CD4-positive, alpha-beta T cell treated with Interleukin-6 for 4 hours (primary cell): ENCODE data around the gene LRRFIP2.
"Not testable (repeated sequence)": the region's sequence is repeated elsewhere in the genome, so short reads cannot be mapped to it uniquely, and the experiment has no call there.

Source experiments
- DNase-seq: peaks from one replicate; pipeline ENCODE4 v3.0.0-alpha.2; 2020; ENCODE audit warnings: mixed read lengths

LRRFIP2 gene

DNA sequence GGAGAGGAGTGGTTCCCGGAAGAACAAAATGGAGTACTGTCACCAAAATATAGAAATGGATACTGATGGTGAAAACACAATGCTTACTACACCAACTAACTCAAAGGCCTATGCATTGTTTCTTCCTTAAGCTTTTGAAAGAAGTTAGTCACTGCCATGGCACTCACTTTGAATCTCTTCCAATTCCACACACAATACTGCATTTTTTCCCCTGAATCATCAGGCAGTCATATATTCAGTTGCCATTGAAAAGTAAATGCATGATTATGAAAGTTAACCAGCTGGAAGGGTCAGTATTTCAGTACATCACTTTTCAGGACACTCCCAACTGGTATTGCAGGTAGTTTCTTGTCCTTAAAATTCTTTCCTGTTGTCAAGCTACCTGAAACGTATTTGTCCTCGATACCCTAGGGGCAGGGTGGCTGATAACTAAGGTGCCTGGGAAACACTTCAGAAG lies 9.0 kb upstream of the LRRFIP2 start:
- no peak for DNase-seq

DNA sequence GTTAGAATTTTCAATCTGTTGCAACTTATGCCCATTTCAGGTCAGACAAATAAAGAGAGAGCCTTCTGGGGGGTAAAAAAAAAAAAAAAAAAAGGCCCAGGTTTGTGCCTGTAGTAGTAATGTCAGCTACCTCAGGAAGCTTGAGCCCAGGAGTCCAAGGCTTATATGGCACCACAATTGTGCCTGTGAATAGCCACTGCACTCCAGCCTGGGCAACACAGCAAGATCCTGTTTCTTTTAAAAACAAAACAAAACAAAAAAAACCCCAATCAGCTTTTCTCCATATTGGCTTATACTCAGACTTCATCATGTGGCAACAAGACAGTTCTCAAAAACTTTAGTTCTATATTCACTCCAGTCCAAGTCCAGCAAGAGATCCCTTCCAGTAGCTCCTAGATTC lies 8.4 kb upstream of the LRRFIP2 start:
- no peak for DNase-seq

DNA sequence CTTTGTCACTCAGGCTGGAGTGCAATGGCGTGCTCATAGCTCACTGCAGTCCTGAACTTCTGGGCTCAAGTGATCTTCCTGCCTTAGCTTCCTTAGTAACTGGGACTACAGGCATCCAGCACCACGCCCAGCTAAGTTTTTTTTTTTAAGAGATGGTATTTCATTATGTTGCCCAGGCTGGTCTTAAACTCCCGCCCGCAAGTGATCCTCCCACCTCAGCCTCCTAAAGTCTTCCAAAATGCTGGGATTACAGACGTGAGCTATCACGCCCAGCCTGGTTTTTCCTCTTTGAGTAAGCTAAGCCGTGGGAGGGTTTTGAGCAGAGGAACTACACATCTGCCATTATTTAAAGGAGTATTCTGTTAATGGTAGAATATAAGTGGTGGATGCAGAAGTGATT lies 7.4 kb upstream of the LRRFIP2 start:
- DNase-seq: no peak

DNA sequence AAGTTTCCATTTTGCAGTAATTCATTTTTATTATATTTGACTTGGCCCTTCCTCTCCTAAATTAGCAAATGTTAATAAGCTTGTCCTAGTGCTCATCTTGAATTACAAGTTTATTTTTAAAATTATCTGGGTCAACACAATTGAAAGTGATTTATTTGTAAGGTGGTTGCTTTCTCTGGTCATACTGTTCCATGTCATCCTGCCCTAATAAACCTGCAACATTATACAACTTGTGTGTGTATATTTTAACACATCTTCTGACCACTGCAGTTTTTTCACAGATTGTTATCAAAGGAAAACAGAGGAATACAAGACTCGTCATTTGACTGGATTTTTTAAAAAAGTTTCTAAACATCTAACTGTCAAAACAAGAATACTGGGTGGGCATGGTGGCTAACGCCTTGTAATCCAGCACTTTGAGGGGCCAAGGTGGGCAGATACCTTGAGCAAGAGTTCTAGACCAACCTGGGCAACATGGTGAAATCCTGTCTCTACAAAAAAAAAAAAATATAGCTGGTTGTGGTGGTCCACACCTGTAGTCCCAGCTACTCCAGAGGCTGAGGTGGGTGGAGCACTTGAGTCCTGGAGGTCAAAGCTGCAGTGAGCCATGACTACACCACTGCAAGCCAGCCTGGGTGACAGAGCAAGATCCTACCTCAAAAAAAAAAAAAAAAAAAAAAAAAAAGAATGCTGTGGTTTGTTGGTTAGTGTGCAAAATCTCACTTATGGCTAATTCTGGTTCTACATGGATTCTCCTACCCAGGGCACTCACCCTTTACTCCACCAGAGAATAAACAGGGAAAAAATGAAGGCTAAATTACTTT lies 5.0 kb upstream of the LRRFIP2 start:
- no peak for DNase-seq

DNA sequence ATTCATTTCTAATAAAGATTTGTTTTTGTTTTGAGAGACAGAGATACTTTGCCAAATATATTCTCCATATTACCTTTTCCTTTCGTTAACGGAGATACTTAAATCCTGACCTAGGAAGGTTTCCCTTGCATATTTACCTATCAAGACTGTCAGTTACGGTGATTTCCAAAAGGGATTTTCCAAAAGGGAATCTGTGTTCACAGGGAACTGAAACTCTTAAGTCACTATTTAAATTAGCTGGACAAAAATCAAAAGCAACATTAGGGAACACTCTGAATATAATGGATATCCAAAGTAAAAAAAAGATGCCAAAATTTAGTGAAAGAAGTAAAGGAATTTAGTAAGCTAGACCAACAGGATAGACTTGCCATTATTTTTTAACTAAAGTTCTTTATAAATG lies 576 bp downstream of the LRRFIP2 start:
- no peak for DNase-seq

DNA sequence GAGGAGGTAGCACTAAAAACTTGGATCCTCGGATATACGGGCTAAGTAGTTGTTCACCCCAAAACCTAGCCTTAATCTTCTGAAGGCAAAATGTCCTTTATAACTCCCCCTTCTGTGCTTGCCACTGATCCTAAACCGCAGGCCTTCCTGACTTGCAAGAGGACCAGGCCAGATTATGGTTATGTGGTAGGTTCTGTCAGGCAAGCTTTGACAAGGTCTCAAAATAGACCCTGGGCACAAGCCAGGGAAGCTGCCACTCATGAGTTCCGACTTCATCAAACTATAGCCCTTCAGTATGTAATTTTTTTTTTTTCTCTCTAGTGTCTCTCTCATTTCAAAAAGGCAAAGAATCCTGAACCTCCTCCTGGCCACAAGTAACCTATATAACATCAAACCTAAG lies 3.2 kb downstream of the LRRFIP2 start:
- DNase-seq: no peak

DNA sequence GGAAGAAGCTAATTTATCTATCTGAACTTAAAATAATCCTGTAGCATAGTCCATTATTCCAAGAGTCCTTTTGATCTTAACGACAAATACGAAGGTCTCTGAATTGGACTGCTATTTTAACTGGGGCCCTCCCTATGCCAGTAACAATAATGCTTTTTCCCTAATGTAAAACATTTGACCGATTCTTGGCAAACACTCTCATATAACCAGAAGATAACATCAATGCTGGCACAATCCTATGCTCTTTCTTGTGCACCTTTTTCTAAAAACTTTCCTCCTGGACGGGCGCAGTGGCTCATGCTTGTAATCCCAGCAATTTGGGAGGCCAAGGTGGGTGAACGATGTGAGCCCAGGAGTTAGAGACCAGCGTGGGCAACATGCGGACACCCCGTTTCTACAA lies 3.9 kb downstream of the LRRFIP2 start:
- no peak for DNase-seq

DNA sequence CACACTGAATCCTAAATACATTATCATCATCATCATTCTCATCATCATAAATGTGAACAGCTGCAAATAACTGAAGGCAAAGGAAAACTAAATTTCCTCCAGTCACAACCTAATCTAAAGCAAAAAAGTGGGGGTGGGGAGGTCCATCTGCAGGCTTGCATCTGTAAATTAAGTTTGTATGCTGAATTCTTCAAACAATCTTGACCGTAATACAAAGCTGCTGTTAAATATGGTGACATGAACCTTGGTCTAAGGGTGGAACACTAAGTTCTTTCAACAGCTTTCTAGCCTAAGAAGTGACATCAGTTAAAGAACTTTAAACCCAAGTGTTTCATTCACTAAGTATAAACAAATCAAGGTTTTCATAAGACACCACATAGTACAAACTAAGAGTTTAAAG lies 4.3 kb downstream of the LRRFIP2 start:
- no peak for DNase-seq

DNA sequence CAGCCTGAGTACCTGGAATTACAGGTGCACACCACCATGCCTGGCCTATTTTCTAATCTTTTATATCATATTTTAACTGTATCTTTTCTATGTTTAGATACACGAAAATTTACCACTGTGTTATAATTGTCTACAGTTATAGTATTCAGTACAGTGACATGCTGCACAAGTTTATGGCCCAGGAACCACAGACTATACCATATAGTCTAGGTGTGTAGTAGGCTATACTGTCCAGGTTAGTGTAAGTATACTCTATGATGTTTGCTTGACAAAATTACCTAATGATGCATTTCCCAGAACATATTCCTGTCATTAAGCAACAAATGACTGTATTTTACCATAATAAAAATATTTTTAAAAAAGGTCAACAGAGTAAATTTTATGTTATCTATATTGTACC lies 5.5 kb downstream of the LRRFIP2 start:
- DNase-seq: no peak

DNA sequence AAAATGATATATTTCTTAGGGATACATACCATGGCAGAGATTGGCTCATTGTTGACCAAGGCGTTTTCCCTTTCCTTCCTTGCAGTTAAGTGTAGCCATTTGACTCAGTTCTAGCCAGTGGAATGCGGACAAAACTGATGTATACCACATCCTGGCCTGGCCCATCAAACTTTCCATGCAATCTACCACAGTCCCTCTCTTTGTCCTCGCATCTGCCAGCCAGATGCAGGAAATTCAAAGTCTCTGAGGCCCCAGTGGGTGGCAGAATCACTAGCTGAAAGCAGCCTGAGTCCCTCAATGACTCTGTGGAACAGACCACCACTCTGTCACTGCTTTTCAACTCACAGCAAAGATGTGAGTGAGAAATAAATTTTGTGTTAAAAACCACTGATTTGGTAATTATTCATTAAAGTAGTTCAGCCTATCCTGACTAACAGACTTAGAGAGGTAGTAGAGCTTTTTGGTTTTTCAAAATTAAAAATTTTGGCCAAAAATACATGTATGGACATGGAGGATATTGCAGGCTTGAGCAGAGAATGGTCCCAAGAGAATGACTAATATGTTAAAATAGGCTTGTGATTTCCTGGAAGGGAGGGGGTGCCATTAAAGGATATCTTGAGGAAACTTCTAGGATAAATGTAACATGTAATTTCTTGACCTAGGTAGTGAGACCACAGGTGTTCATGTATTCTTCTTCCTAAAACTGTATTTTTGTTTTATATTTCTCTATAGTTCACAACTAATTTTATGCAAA lies 10.9 kb downstream of the LRRFIP2 start:
- DNase-seq: no peak

DNA sequence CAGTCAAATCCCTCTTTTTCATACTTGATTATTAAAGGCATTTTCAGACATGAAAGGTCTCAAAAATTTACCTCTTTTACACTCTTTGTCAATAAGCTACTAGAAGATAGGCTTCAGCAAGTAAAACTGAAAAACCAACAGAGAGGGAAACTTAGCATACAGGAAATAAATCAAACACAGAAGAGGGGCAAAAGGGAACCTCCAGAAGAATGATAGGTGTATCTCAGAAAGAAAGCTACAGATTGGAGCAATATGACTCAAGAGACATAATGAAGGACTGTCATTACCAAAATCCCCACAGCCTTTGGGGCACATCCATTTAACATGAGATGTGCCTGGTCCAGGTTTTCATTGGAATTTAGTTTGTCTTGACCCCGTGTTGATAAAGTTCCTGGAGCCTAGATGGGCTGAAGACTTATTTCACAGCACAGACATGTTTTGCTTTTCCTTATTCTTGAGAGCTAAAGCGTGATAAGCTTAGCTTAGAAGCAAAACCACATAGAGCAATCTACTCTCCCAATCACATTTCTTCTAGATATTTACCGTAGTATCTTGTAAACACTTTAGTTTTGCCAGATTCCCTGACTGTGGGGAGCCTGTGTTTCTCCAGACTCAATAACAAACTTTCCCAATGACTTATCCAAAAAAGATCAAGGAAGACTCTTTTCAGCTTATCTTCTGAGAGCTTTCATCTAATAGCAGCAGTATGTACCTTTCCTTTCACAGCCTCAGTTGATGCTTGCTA lies 11.7 kb downstream of the LRRFIP2 start:
- DNase-seq: no peak

DNA sequence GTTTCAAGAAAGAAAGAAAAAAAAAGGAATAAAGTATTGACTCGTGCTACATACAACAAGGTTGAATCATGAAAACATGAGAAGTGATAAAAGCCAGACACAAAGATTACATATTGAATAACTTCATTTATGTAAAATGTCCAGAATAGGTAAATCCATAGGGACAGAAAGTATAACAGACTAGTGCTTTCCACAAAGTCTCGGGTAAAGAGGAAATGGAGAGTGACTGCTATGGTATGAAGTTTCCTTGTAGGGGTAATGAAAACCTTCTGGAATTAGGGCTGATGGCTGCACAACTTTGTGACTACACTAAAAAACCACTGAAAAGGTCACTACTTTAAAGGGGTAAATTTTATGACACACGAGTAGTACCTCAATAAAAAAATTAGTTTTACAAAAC lies 13.0 kb downstream of the LRRFIP2 start:
- DNase-seq: no peak

DNA sequence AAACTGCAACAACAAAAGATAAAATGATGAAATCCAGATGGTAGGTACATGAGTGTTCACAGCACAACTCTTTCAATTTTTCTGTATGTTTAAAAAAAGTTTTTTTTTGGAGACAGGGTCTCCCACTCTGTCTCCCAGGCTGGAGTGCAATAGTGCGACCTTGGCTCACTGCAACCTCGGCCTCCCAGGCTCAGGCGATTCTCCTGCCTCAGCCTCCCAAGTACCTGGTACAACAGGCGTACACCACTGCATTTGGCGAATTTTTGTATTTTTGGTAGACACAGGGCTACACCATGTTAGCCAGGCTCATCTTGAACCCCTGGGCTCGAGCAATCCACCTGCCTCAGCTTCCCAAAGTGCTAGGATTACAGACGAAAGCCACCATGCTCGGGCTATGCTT lies 18.6 kb downstream of the LRRFIP2 start:
- no peak for DNase-seq

DNA sequence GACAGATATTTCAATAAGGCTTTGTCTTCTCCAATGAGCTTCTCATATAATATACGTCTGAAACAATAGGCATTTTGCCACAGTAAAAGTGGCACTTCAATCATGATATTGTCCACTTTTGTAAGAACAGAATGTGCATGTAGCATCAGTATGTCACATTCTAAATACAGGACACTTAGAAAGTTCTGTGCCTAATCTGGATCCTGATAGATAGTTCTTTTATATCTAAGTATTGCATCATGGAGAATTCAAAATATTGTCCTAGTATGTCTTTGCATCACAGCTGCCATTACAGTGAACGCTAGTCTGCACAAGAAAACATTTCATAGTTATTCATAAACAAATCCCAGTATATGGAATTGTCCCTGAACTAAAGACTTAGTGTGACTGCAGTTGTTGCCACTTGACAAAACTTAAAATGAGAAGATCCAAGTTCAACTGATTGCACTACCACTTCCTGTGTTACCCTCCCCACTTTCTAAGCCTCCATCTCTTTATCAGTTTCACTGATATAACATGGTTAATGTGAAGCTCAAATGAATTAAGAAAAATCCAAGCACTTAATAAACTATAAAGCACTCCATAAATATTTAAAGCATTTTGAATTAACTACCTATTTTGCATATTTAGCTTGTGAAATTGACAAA lies 19.6 kb downstream of the LRRFIP2 start:
- no peak for DNase-seq

DNA sequence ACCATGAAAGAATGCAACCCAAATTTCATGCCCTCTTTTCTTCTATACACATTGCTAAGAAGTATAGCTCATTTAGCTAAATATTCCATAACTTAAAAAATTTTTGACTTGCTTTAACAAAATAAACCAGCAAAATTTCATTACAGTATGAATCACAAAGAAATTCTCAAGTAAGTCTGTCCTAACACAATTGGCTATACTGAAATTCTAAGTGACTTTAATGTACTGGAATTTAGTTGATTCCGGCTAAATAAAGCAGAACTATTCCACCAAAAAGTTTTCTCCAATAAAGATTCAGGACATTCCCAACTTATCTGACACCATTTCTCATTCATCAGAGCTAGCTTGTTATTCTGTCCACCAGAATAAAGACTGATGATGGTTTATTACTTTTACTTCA lies 23.8 kb downstream of the LRRFIP2 start:
- DNase-seq: no peak

DNA sequence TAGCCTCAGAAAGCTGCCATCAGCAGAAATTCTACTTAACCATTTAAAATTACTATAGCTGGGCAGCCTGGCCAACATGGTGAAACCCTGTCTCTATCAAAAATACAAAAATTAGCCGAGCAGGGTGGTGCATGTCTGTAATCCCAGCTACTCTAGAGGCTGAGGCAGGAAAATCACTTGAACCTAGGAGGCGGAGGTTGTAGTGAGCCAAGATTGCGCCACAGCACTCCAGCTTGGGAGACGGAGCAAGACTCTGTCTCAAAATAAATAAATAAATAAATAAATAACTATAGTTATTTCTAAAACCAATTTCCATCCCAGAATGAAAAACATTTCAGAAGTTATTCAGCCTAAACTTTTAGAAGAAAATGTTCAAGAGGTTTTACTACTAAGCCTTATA lies 25.1 kb downstream of the LRRFIP2 start:
- DNase-seq: no peak

DNA sequence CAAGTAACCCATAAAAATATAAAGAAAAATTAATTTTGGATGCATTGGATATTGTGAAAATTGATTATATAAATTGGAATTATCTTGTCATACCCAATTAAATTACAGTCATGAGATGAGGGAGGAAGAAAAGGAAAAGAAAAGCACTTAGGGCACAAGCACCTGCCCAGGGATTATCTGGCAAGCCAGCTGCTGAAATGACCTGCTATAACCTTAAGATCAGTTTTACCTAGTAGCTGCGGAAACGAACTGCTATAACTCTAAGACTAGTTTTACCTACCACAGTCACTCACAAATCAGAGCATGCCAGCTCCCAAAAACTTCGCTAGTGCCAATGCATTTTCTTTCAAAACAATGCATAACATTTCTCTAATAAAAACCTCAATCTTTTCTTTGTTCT lies 26.2 kb downstream of the LRRFIP2 start:
- no peak for DNase-seq

DNA sequence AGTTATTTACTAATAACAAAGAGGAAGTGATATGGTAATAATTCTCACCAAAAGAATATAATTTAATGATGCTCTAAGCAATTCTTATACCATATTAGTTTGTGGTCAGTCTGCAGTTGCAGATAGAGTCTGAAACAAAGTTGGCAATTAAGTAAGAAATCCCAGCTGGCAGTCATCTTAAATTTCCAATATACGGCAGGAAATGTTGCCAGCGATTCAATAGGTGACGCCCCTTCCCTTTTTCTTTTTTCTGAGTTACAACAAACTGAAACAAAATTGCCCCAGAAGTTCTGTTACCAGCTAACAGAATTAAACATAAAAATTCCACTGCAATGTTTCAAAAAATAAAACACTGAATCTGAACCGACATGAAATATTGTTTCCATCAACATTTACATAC lies 26.7 kb downstream of the LRRFIP2 start:
- no peak for DNase-seq

DNA sequence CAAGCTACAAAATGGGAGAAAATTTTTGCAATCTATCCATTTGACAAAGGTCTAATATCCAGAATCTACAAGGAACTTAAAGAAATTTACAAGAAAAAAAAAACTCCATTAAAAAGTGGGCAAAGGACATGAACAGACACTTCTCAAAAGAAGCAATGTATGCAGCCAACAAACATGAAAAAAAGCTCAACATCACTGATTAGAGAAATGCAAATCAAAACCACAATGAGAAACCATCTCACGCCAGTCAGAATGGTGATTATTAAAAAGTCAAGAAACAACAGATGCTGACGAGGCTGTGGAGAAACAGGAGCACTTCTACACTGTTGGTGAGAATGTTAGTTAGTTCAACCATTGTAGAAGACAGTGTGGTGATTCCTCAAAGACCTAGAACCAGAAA lies 27.5 kb downstream of the LRRFIP2 start:
- not testable (repeated sequence) for DNase-seq

DNA sequence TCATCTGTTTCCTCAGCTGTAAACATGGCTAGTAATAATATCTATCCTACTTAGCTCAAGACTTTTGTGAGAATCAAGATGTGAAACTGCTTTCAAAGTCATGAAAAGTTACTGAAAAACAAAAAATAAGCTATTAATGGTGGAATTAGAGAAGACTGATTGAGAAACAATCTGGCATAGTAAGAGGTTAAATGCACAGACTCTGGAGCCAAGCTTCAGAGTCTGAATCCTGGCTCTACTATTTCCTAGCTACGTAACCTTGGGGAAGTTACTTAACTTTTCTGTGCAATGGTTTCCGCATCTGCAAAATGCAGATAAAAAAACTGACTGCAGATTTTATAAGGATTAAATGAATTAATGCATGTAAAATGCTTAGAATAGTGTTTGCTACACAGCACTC lies 28.8 kb downstream of the LRRFIP2 start:
- no peak for DNase-seq

DNA sequence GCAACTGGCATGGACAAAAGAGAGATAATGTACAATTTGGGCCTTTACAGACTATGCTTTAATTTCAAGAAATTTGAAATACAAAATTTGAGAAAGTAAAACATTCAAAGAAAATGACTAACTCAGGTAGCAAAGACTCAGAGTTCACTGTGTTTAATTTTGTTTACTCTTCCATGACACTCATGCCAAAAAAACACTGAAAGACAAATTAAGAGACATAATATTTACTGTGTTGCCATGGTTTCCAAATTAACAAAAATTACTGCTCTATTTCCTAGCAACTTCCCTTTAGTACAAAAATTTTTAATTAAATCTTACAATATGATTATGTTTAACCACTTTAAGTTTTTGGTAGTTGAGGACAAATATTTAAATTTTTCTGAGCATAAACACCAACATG lies 29.6 kb downstream of the LRRFIP2 start:
- DNase-seq: no peak

DNA sequence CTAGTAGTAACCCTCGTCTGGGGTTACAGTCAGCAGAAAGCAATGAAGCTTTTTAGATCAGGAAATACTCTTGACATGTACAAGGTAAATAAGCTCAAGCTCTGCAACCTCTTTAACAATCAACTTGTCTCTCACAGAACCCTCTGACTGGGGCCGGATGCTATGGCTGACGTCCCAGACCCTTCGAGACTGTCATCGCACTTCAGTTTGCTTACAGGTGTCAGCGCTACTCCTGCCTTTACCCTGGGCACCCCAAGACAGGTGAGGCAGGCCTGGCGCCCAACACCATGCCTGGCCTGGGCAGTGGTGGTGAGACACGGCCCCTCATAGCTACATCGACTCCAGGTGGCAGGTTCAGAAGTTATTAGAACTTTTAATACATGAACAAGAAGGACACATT lies 30.6 kb downstream of the LRRFIP2 start:
- no peak for DNase-seq

DNA sequence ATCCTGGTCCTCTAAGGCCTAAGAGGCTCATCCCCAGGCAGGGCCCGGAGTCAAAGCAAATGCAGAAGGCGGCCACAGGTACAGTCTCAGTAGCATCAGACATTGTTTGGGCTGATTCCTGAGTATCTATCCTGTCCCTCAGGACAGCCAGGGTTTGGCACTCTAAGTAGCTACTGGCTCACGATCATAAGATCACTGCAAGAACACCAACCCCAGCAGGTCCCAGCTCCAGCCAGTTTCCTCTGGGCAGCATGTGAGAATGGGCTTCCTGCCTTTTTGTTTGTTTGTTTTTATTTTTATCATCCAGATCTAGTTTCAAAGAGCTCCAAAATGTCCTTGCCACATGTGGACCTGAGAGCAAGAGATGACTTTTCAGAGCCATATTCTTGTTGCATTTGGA lies 32.7 kb downstream of the LRRFIP2 start:
- no peak for DNase-seq
